Left lung (tissue), 10 donors: ENCODE data around the gene ENGASE. TPM values are rescaled to one million over a fixed set of nuclear protein-coding genes. Genes with fewer than 3 reads are reported as not detected.

Experiments
- ATAC-seq: fragments of 200-7000 bp; cut with Tn5 transposase; one replicate; pipeline ENCODE4 v1.9.1; 2020; ENCODE audit warnings: moderate library complexity
- DNase-seq, 4 donors: peaks; one replicate each; pipeline ENCODE4 v3.0.0-alpha.2; 2013 to 2020
- H3K27ac ChIP-seq, 2 donors: fragments of 200-600 bp; sonication (generic) in 1 of 2; one replicate each; pipeline versions ENCODE4 v1.5.0 to v1.8.0; 2020 to 2021
- H3K27me3 ChIP-seq, 2 donors: fragments of 200-600 bp; sonication (generic) in 1 of 2; one replicate each; pipeline versions ENCODE4 v1.5.0 to v1.8.0; 2020 to 2021
- H3K36me3 ChIP-seq, 2 donors: fragments of 200-600 bp; sonication (generic) in 1 of 2; one replicate each; pipeline versions ENCODE4 v1.5.0 to v1.8.0; 2020 to 2021
- H3K4me1 ChIP-seq, 2 donors: fragments of 200-600 bp; one replicate each; pipeline ENCODE4 v1.8.0; 2021
- H3K4me3 ChIP-seq, 2 donors: fragments of 200-600 bp; sonication (generic) in 1 of 2; one replicate each; pipeline versions ENCODE4 v1.5.0 to v1.8.0; 2020 to 2021; ENCODE audit warnings: mild to moderate bottlenecking in 1 of 2
- H3K9me3 ChIP-seq, 2 donors: fragments of 200-600 bp; sonication (generic) in 1 of 2; one replicate each; pipeline versions ENCODE4 v1.5.0 to v1.8.0; 2020 to 2021
- CTCF ChIP-seq, 2 donors: fragments of 200-600 bp; sonication (generic) in 1 of 2; IDR thresholded peaks; one replicate each; pipeline versions ENCODE4 v1.5.0 to v1.8.0; 2021; ENCODE audit warnings: antibody characterized with exemption in 2 of 2
- intact Hi-C, 2 donors: fragments of 100-400 bp; cut with DNase I; formaldehyde crosslinking; loops; one replicate each; pipeline versions ENCODE4 v1.11.2 to v1.14.2; 2022
- polyA plus RNA-seq, 6 donors: library from polyadenylated mRNA; unstranded; fragments of 120-200 nt; gene quantifications; one replicate each; pipeline ENCODE4 v1.2.1, GENCODE V29; 2013; ENCODE audit not compliant: insufficient read length in 6 of 6
- total RNA-seq, 2 donors: library from RNA; stranded (reverse); fragmentation: NEBNext Ultra II Directional; extraction: Animal tissue kit (Norgen Biotek cat#: 25700); gene quantifications; one replicate each; pipeline ENCODE4 v1.2.1, GENCODE V29; 2021
- donor health status: DM: no; HTN: yes; CAD: no.
- donor health status: DM: no; HTN: no; CAD: no.

The ENGASE gene
- total and polyA plus RNA-seq, 8 donors: 25.1 to 50.2 (median 35.2) TPM

- H3K9me3 ChIP-seq: peaks cover 0 to 3% of the 10 kb centered on the region in 2 donors
- H3K36me3 ChIP-seq: no peaks in the 10 kb centered on the region
- DNase-seq (peak in 1 of 4 donors; percentile 18), ATAC-seq (no peak)
- TF ChIP-seq CTCF (IDR thresholded peaks at IDR 0.05): no peak
- H3K4me3 ChIP-seq: no peak overlapping the region
- H3K27ac ChIP-seq: no peak overlapping the region
- intact Hi-C loops: no loop called here
- peaks cover 0 to 5% of the 10 kb centered on the region in 2 donors for H3K4me1 ChIP-seq
- no peaks in the 10 kb centered on the region for H3K27me3 ChIP-seq
Measured at GRCh38 chr17:79053251-79053925, 21.2 kb upstream of the ENGASE start.

GRCh38 chr17:79054200-79054960 lies 20.2 kb upstream of the ENGASE start:
- Histone ChIP-seq H3K4me1 (peaks cover 0 to 9% of the 10 kb centered on the region in 2 donors), H3K36me3 (no peaks in the 10 kb centered on the region), H3K27me3 (no peaks in the 10 kb centered on the region), H3K9me3 (peaks cover 0 to 3% of the 10 kb centered on the region in 2 donors), H3K27ac (no peak overlapping the region), H3K4me3 (no peak overlapping the region)
- ATAC-seq: no peak
- peak in 1 of 4 donors; percentile 1 for DNase-seq
- no peak for TF ChIP-seq CTCF (IDR thresholded peaks at IDR 0.05)
- intact Hi-C loops: no loop called here

GRCh38 chr17:79055197-79055596 lies 19.4 kb upstream of the ENGASE start:
- no peak for DNase-seq
- H3K27me3 ChIP-seq: no peaks in the 10 kb centered on the region
- no peaks in the 10 kb centered on the region for H3K36me3 ChIP-seq
- intact Hi-C loops: no loop called here
- TF ChIP-seq CTCF (IDR thresholded peaks at IDR 0.05): no peak
- H3K27ac ChIP-seq: no peak overlapping the region
- ATAC-seq: no peak
- H3K4me3 ChIP-seq: no peak overlapping the region
- H3K4me1 ChIP-seq: peaks cover 0 to 9% of the 10 kb centered on the region in 2 donors
- H3K9me3 ChIP-seq: peaks cover 0 to 3% of the 10 kb centered on the region in 2 donors

- peak; percentile 19 for ATAC-seq
- no peaks in the 10 kb centered on the region for H3K27me3 ChIP-seq
- intact Hi-C loops: no loop called here
- no peak for TF ChIP-seq CTCF (IDR thresholded peaks at IDR 0.05)
- peaks cover 0 to 9% of the 10 kb centered on the region in 2 donors for H3K4me1 ChIP-seq
- peak in 1 of 4 donors; percentile 15 for DNase-seq
- H3K27ac ChIP-seq: no peak overlapping the region
- H3K4me3 ChIP-seq: no peak overlapping the region
- peaks cover 0 to 3% of the 10 kb centered on the region in 2 donors for H3K9me3 ChIP-seq
- no peaks in the 10 kb centered on the region for H3K36me3 ChIP-seq
Measured at GRCh38 chr17:79057737-79058385, 16.8 kb upstream of the ENGASE start.

GRCh38 chr17:79062691-79063090 lies 11.9 kb upstream of the ENGASE start:
- Histone ChIP-seq H3K27me3 (no peaks in the 10 kb centered on the region), H3K4me1 (peaks cover 0 to 9% of the 10 kb centered on the region in 2 donors), H3K36me3 (no peaks in the 10 kb centered on the region), H3K4me3 (no peak overlapping the region), H3K9me3 (no peaks in the 10 kb centered on the region), H3K27ac (no peak overlapping the region)
- TF ChIP-seq CTCF (IDR thresholded peaks at IDR 0.05): no peak
- intact Hi-C loops: no loop called here
- ATAC-seq (no peak), DNase-seq (peak in 1 of 4 donors; percentile 25)
